PC-3 (cell line): ENCODE results near the gene GADL1.

Source experiments
- CTCF ChIP-seq: fragments of 300-600 bp; sonication (generic); conservative IDR thresholded peaks from 2 replicates; pipeline ENCODE4 v1.5.1; 2017; ENCODE audit warnings: antibody characterized with exemption, low read depth, mild to moderate bottlenecking, low read length
- EZH2 ChIP-seq: fragments of 300-600 bp; sonication (generic); IDR thresholded peaks from one replicate; pipeline ENCODE4 v1.6.1; 2017; ENCODE audit warnings: antibody characterized with exemption, mild to moderate bottlenecking, low read length; ENCODE audit not compliant: unreplicated experiment
- EZH2phosphoT487 ChIP-seq: fragments of 300-600 bp; sonication (generic); IDR thresholded peaks from 2 replicates; pipeline ENCODE4 v1.6.1; 2018; ENCODE audit warnings: mild to moderate bottlenecking, antibody characterized with exemption, low read length, borderline replicate concordance

- TF ChIP-seq CTCF (no peak), EZH2 (no peak), EZH2phosphoT487 (no peak)
These were observed 208.3 kb downstream of the GADL1 start for GRCh38 chr3:30686176-30686575.
